GM12891 (cell line): ENCODE measurements around the gene MAP7D3.

Experiments
- PAX5 ChIP-seq: IDR thresholded peaks from 2 replicates; pipeline ENCODE4 v1.6.1; 2011; ENCODE audit warnings: low read length, moderate library complexity, mild to moderate bottlenecking; ENCODE audit not compliant: insufficient read depth, severe bottlenecking
- POLR2A ChIP-seq: IDR thresholded peaks from 2 replicates; pipeline ENCODE4 v1.6.1; 2011; ENCODE audit warnings: low read depth, low read length, control low read depth
- POLR2AphosphoS5 ChIP-seq: IDR thresholded peaks from 2 replicates; pipeline ENCODE4 v1.6.1; 2011; ENCODE audit warnings: low read depth, low read length, control low read depth
- POU2F2 ChIP-seq: IDR thresholded peaks from 2 replicates; pipeline ENCODE4 v1.6.1; 2011; ENCODE audit warnings: low read depth, mild to moderate bottlenecking, control low read depth, low read length, moderate library complexity
- SPI1 ChIP-seq: IDR thresholded peaks from 2 replicates; pipeline ENCODE4 v1.6.1; 2011; ENCODE audit warnings: low read depth, low read length, control low read depth
- TAF1 ChIP-seq: IDR thresholded peaks from 2 replicates; pipeline ENCODE4 v1.6.1; 2011; ENCODE audit warnings: low read depth, low read length, control low read depth

DNA sequence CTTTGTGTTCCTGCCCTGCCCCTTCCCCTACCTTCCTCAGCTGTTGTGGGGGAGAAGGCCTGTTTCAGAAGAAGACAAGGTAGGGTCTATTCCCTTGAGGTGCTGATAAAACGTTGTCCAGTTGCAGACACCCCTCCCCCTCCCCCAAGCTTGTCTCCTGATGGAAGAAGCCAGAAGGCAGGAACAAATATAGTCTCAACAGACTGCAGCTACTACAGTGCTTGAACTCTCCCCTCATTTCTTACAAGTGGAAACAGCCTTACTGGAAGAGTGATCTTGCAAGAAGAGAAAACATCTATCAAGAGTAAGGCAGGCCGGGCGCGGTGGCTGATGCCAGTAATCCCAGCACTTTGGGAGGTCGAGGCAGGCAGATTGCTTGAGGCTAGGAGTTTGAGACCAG is 11.0 kb upstream of the MAP7D3 start:
- TF ChIP-seq POLR2AphosphoS5 (no peak), POLR2A (no peak), SPI1 (no peak), TAF1 (no peak), PAX5 (no peak), POU2F2 (no peak)
